Kidney (tissue), 14 donors: ENCODE data around the gene CCDC6. TPM values are rescaled to one million over a fixed set of nuclear protein-coding genes. Genes with fewer than 3 reads are reported as not detected.
"Not testable (repeated sequence)": the region's sequence is repeated elsewhere in the genome, so short reads cannot be mapped to it uniquely, and the experiment has no call there.

Source experiments
- DNase-seq, 5 donors: peaks; one replicate each; pipeline ENCODE4 v3.0.0-alpha.2; 2013 to 2020
- FAIRE-seq: peaks from 2 replicates; lab custom pipeline; 2012; peaks lifted over from hg19 to GRCh38; lab: Jason Lieb, UNC
- H3K27ac ChIP-seq, 2 donors: one replicate each; pipeline ENCODE4 v1.7.0; 2013; ENCODE audit warnings: low read depth in 2 of 2, low read length in 2 of 2, inconsistent platforms in 1 of 2
- H3K27me3 ChIP-seq: one replicate; pipeline ENCODE4 v1.7.1; 2013; ENCODE audit warnings: low read length, inconsistent platforms; ENCODE audit not compliant: control insufficient read depth, insufficient read depth
- H3K36me3 ChIP-seq, 3 donors: one replicate each; pipeline versions ENCODE4 v1.7.0 to v1.7.1; 2013; ENCODE audit warnings: low read length in 3 of 3, control low read depth in 1 of 3, inconsistent platforms in 1 of 3; ENCODE audit not compliant: insufficient read depth in 3 of 3, control insufficient read depth in 2 of 3
- H3K4me1 ChIP-seq, 3 donors: one replicate each; pipeline versions ENCODE4 v1.7.0 to v1.7.1; 2013; ENCODE audit warnings: low read length in 3 of 3, inconsistent platforms in 1 of 3, low read depth in 1 of 3; ENCODE audit not compliant: control insufficient read depth in 2 of 3, insufficient read depth in 2 of 3
- H3K4me3 ChIP-seq, 3 donors: one replicate each; pipeline versions ENCODE4 v1.7.0 to v1.8.1; 2013; ENCODE audit warnings: low read length in 3 of 3, control low read depth in 1 of 3, inconsistent platforms in 1 of 3
- H3K9ac ChIP-seq, 3 donors: one replicate each; pipeline versions ENCODE4 v1.7.0 to v1.7.1; 2013; ENCODE audit warnings: low read length in 3 of 3, control low read depth in 1 of 3, inconsistent platforms in 1 of 3
- H3K9me3 ChIP-seq, 3 donors: one replicate each; pipeline versions ENCODE4 v1.7.0 to v1.7.1; 2013; ENCODE audit warnings: low read length in 3 of 3, control low read depth in 1 of 3, inconsistent platforms in 1 of 3; ENCODE audit not compliant: control insufficient read depth in 2 of 3, insufficient read depth in 1 of 3
- intact Hi-C: fragments of 100-400 bp; cut with DNase I; formaldehyde crosslinking; loops from one replicate; pipeline ENCODE4 v1.11.1; 2022
- polyA plus RNA-seq: library from polyadenylated mRNA; stranded (reverse); fragments of 350-450 nt; fragmentation: Illumina TruSeq; extraction: RNeasy Lipid Tissue Mini Kit (QIAGEN cat#74804); gene quantifications from one replicate; pipeline ENCODE4 v1.2.3, GENCODE V29; 2014; ENCODE audit warnings: low read depth, low replicate concordance; ENCODE audit not compliant: insufficient read depth
- total RNA-seq: library from RNA; stranded (reverse); fragmentation: NEBNext Ultra II Directional; extraction: Animal tissue kit (Norgen Biotek cat#: 25700); gene quantifications from one replicate; pipeline ENCODE4 v1.2.1, GENCODE V29; 2021
- TF ChIP-seq, protein P1 (sequence below): IDR thresholded peaks from 3 replicates; pipeline ENCODE4 v1.5.1; 2012; ENCODE audit warnings: mild to moderate bottlenecking, moderate library complexity, borderline replicate concordance; ENCODE audit not compliant: insufficient read depth; ENCODE audit errors: extremely low read depth
- donor health status: control.
- donor health status: control.
- donor health status: control.
- donor health status: control.
- donor health status: control.
- donor health status: DM: yes; HTN: yes; CAD: no.
- donor health status: Normal renal cell carcinoma (clear cell type).

The CCDC6 gene
- total and polyA plus RNA-seq, 2 donors from 2014 or later = 15.5 to 47.0 TPM

DNA sequence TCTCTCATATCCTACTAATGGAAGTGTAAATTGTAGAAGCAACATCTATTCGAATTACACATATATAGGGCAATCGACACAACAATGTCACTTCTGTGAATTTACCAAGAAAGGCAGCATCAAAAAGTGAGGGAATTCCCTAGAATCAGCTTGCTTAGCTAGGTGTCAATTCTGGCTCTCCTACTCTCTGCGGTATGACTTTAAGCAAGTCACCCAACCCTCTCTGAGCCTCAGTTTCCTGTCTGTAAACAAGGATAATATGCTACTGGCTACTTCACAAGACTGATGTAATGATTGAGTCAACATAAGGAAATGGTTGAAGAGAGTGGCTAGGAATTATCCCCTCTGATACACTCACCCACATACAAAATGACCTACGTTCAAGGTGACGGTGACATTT is 19.4 kb downstream of the CCDC6 start:
- DNase-seq (no peak), FAIRE-seq (no peak)
- H3K4me3 ChIP-seq = no peak overlapping the region
- peaks cover 0 to 2% (median 0%) of the 10 kb centered on the region in 3 donors for H3K36me3 ChIP-seq
- H3K4me1 ChIP-seq = peaks cover 0 to 6% (median 0%) of the 10 kb centered on the region in 3 donors
- H3K27me3 ChIP-seq = no peaks in the 10 kb centered on the region
- intact Hi-C loops = no loop called here
- TF ChIP-seq, protein P1, sequence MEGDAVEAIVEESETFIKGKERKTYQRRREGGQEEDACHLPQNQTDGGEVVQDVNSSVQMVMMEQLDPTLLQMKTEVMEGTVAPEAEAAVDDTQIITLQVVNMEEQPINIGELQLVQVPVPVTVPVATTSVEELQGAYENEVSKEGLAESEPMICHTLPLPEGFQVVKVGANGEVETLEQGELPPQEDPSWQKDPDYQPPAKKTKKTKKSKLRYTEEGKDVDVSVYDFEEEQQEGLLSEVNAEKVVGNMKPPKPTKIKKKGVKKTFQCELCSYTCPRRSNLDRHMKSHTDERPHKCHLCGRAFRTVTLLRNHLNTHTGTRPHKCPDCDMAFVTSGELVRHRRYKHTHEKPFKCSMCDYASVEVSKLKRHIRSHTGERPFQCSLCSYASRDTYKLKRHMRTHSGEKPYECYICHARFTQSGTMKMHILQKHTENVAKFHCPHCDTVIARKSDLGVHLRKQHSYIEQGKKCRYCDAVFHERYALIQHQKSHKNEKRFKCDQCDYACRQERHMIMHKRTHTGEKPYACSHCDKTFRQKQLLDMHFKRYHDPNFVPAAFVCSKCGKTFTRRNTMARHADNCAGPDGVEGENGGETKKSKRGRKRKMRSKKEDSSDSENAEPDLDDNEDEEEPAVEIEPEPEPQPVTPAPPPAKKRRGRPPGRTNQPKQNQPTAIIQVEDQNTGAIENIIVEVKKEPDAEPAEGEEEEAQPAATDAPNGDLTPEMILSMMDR = no peak
- no peaks in the 10 kb centered on the region for H3K9me3 ChIP-seq
- no peak overlapping the region for H3K9ac ChIP-seq
- H3K27ac ChIP-seq = no peak overlapping the region

DNA sequence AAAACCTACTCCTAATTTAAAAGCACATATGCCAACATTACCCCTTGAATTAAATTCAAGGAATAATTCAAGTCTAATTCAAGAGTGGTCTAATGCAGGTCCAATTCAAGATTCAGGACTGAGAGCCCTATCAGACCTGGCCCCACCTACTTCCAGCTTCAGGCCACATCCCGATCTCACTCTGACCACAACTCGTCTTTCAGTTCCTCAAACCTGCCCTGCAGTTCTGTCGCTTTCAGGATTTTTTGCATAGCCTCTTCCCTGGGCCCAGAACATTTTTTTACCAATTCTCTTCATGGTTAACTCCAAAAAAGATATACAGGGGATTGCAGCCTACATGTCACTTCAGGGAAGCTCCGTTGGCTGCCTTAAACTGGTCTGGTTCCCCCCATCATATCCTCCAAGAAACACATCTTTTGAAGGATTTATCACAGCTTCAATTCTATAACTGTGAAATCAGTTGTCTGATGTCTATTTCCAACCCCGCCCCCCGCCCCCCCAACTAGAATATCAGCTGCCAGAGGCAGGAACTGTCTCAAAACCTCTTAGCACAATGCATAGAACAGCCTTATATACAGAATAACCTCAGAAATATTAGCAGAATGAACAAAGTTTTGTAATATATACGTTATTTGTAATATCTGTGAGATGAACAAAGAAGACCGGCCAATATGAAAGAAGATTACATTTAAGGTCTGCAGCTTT is 20.8 kb downstream of the CCDC6 start:
- intact Hi-C loops = no loop called here
- H3K9me3 ChIP-seq = no peaks in the 10 kb centered on the region
- H3K4me3 ChIP-seq = no peak overlapping the region
- H3K4me1 ChIP-seq = no peaks in the 10 kb centered on the region
- H3K27me3 ChIP-seq = no peaks in the 10 kb centered on the region
- H3K36me3 ChIP-seq = peaks cover 0 to 2% (median 0%) of the 10 kb centered on the region in 3 donors
- no peak for DNase-seq
- TF ChIP-seq, protein P1 = no peak
- no peak overlapping the region for H3K27ac ChIP-seq
- no peak for FAIRE-seq
- no peak overlapping the region for H3K9ac ChIP-seq

- H3K9me3 ChIP-seq, H3K27me3 ChIP-seq, FAIRE-seq, H3K4me3 ChIP-seq, H3K36me3 ChIP-seq, intact Hi-C loops, H3K9ac ChIP-seq, H3K4me1 ChIP-seq, DNase-seq, H3K27ac ChIP-seq: not testable (repeated sequence)
These were observed 21.5 kb downstream of the CCDC6 start for GRCh38 chr10:59884893-59885292.

GRCh38 chr10:59881640-59882039 is 24.7 kb downstream of the CCDC6 start:
- no peaks in the 10 kb centered on the region for H3K27me3 ChIP-seq
- FAIRE-seq = no peak
- TF ChIP-seq, protein P1 = no peak

More at GRCh38 chr10:59881640-59882039, 24.7 kb downstream of the CCDC6 start:
- no peak for DNase-seq
- Histone ChIP-seq H3K27ac (no peak overlapping the region), H3K9ac (no peak overlapping the region), H3K36me3 (no peaks in the 10 kb centered on the region), H3K9me3 (no peaks in the 10 kb centered on the region), H3K4me3 (no peak overlapping the region), H3K4me1 (peaks cover 0 to 7% (median 0%) of the 10 kb centered on the region in 3 donors)
- intact Hi-C loops = no loop called here
